ENCODE data around the gene CLCN1. TPM values are rescaled to one million over a fixed set of nuclear protein-coding genes. Genes with fewer than 3 reads are reported as not detected.

The CLCN1 gene
- total RNA-seq, 1 experiment from 2014 or later = 0.55 TPM

DNA sequence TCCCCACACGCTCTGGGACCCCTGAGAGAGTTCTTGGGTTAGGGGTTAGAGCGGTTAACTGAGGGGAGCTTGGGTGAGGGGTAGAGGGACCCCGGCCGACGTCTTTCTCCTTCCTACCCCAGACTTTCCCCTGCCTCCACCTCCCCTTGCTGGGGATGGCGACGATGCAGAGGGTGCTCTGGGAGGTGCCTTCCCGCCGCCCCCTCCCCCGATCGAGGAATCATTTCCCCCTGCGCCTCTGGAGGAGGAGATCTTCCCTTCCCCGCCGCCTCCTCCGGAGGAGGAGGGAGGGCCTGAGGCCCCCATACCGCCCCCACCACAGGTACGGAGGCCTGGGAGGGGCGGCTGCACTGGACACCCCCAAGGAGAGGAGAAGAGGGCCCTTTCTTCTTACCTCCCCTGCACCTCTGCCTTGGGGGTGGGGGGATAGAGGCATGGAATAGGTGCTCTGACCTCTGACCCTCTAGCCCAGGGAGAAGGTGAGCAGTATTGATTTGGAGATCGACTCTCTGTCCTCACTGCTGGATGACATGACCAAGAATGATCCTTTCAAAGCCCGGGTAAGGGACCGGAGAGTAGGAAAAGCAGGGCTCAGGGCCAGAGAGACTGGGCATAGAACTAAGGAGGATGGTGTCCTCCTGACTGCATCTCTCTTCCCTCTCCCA is 66.3 kb downstream of the CLCN1 start:
- Histone ChIP-seq H3K9me3 (ENCODE audit: low read length) (no peaks in the 10 kb centered on the region), H4K20me1 (ENCODE audit: low read length) (peaks cover 50% of the 10 kb centered on the region), H3K4me3 (ENCODE audit: low read length) (peak overlapping the region; percentile 96), H3K4me2 (ENCODE audit: low read length) (peak overlapping the region; percentile 100), H3K9me2 (replicated peaks; ENCODE audit: low read length) (no peaks in the 10 kb centered on the region), H3F3A (ENCODE audit: low read length, unreplicated experiment) (no peaks in the 10 kb centered on the region), H3K27ac (ENCODE audit: low read length) (no peak overlapping the region), H3K27me3 (ENCODE audit: low read length) (no peaks in the 10 kb centered on the region), H3K36me3 (ENCODE audit: low read depth, low read length) (peaks cover 11% of the 10 kb centered on the region; the same call in 1 of the 2 replicates), H2AFZ (ENCODE audit: low read length) (no peak overlapping the region), H3K4me1 (ENCODE audit: insufficient read depth, low read length) (peaks cover 49% of the 10 kb centered on the region), H3K9ac (ENCODE audit: low read length) (peak overlapping the region; percentile 94), H3K79me2 (ENCODE audit: low read length) (peaks cover 84% of the 10 kb centered on the region)
- ChIA-PET POLR2A (ENCODE audit: unreplicated experiment) (no interaction called here), CTCF (no interaction called here)
- TF ChIP-seq CTCF (conservative IDR thresholded peaks at IDR 0.05; ENCODE audit: low read depth, low read length) = no peak
- no peak for TF ChIP-seq EZH2 (IDR thresholded peaks at IDR 0.05; ENCODE audit: low read length, unreplicated experiment)
- TF ChIP-seq EZH2phosphoT487 (IDR thresholded peaks at IDR 0.05; ENCODE audit: borderline replicate concordance, low read length) = no peak
- no peak for DNase-seq
- intact Hi-C loops (cut with micrococcal nuclease) = loop anchor here (5.0 kb wide), 1 partner anchor 35 kb away; no protein-coding TSS in a partner anchor
- ATAC-seq = no peak
- BruUV-seq (replicated peaks) = TSS peak; percentile 53

GRCh38 chr7:143382791-143383641 is 67.1 kb downstream of the CLCN1 start:
- H3K4me2 ChIP-seq (ENCODE audit: low read length) = peak overlapping the region; percentile 100
- intact Hi-C loops (cut with micrococcal nuclease) = loop anchor here (5.0 kb wide), 1 partner anchor 34 kb away; no protein-coding TSS in a partner anchor
- no TSS peak for BruUV-seq (replicated peaks)
- ATAC-seq (no peak), DNase-seq (no peak)
- ChIA-PET POLR2A (ENCODE audit: unreplicated experiment) (interaction anchor here (0.6 kb wide), 1 partner anchor 10 kb away, joined by 9 read pairs; no protein-coding TSS in a partner anchor), CTCF (no interaction called here)
- H3F3A ChIP-seq (ENCODE audit: low read length, unreplicated experiment) = no peaks in the 10 kb centered on the region
- peaks cover 86% of the 10 kb centered on the region for H3K79me2 ChIP-seq (ENCODE audit: low read length)
- no peaks in the 10 kb centered on the region for H3K9me3 ChIP-seq (ENCODE audit: low read length)
- H3K27ac ChIP-seq (ENCODE audit: low read length) = no peak overlapping the region
- H3K36me3 ChIP-seq (ENCODE audit: low read depth, low read length) = peaks cover 17% of the 10 kb centered on the region; the same call in 1 of the 2 replicates
- peak overlapping the region; percentile 96 for H3K4me3 ChIP-seq (ENCODE audit: low read length)
- no peak overlapping the region for H2AFZ ChIP-seq (ENCODE audit: low read length)
- H3K9ac ChIP-seq (ENCODE audit: low read length) = peak overlapping the region; percentile 94; the same call in 1 of the 2 replicates
- H3K27me3 ChIP-seq (ENCODE audit: low read length) = no peaks in the 10 kb centered on the region
- H3K9me2 ChIP-seq (replicated peaks; ENCODE audit: low read length) = no peaks in the 10 kb centered on the region
- TF ChIP-seq EZH2 (IDR thresholded peaks at IDR 0.05; ENCODE audit: low read length, unreplicated experiment) (no peak), EZH2phosphoT487 (IDR thresholded peaks at IDR 0.05; ENCODE audit: borderline replicate concordance, low read length) (no peak), CTCF (conservative IDR thresholded peaks at IDR 0.05; ENCODE audit: low read depth, low read length) (no peak)
- H3K4me1 ChIP-seq (ENCODE audit: insufficient read depth, low read length) = peaks cover 49% of the 10 kb centered on the region
- peaks cover 56% of the 10 kb centered on the region for H4K20me1 ChIP-seq (ENCODE audit: low read length)
